WTC11 (cell line): ENCODE data around the gene HADHB.

ENCODE experiments used
- CTCF ChIP-seq: fragments of 200-600 bp; IDR thresholded peaks from 2 replicates; pipeline ENCODE4 v1.8.0; 2022; ENCODE audit warnings: antibody characterized with exemption
- NR3C1 ChIP-seq: sonication (generic); formaldehyde crosslinking; conservative IDR thresholded peaks from 2 replicates; pipeline ENCODE4 v1.8.1; 2023; ENCODE audit warnings: low read depth, mild to moderate bottlenecking, missing genetic modification reagents
- PRRX2 ChIP-seq: fragments of 250-450 bp; sonication (Bioruptor Pico); IDR thresholded peaks from 2 replicates; pipeline ENCODE4 v1.8.0; 2021; ENCODE audit warnings: mild to moderate bottlenecking
- SMAD3 ChIP-seq: sonication (generic); formaldehyde crosslinking; IDR thresholded peaks from 2 replicates; pipeline ENCODE4 v1.8.0; 2022; ENCODE audit warnings: missing genetic modification reagents, mild to moderate bottlenecking, borderline replicate concordance
- ZNF232 ChIP-seq: sonication (generic); formaldehyde crosslinking; IDR thresholded peaks from 2 replicates; pipeline ENCODE4 v1.8.0; 2022; ENCODE audit warnings: mild to moderate bottlenecking, missing genetic modification reagents
- ZNF263 ChIP-seq: sonication (generic); formaldehyde crosslinking; IDR thresholded peaks from 2 replicates; pipeline ENCODE4 v1.8.1; 2022; ENCODE audit warnings: low read depth, mild to moderate bottlenecking, moderate library complexity, missing genetic modification reagents
- ZNF423 ChIP-seq: fragments of 250-450 bp; sonication (Bioruptor Pico); IDR thresholded peaks from 2 replicates; pipeline ENCODE4 v2.1.2; 2022; ENCODE audit warnings: mild to moderate bottlenecking, moderate library complexity

- TF ChIP-seq CTCF (no peak), SMAD3 (CRISPR knock-in tag) (no peak), ZNF263 (CRISPR knock-in tag) (no peak), ZNF423 (CRISPR knock-in tag) (no peak), NR3C1 (CRISPR knock-in tag) (no peak), PRRX2 (CRISPR knock-in tag) (no peak), ZNF232 (CRISPR knock-in tag) (no peak)
Observed at GRCh38 chr2:26203906-26204305, 40.8 kb upstream of the HADHB start.
